ENCODE measurements around the gene PRKRA.

- no peak for TF ChIP-seq CTCF (conservative IDR thresholded peaks at IDR 0.05; ENCODE audit: low read length)
- no peak for TF ChIP-seq EZH2phosphoT487 (IDR thresholded peaks at IDR 0.05; ENCODE audit: borderline replicate concordance)
Measured at GRCh38 chr2:178386986-178387597, 63.9 kb downstream of the PRKRA start.
